ENCODE results near the gene ASS1. TPM values are rescaled to one million over a fixed set of nuclear protein-coding genes. Genes with fewer than 3 reads are reported as not detected.

ASS1 gene
- total and polyA plus RNA-seq, 2 of the 13 experiments (the other 11 are each of a cell fraction or from before 2014, with no cell fraction given), result 77.6 to 122 TPM

- POLR2A ChIA-PET, result interaction anchor here (1.0 kb wide), 1 partner anchor 20 kb away, joined by 3 read pairs; no protein-coding TSS in a partner anchor
- no peaks in the 10 kb centered on the region for H3K9me3 ChIP-seq (ENCODE audit: low read length)
- H3K27ac ChIP-seq (ENCODE audit: extremely low read length, insufficient read depth, low read length), result no peak overlapping the region
- peaks cover 5 to 43% of the 10 kb centered on the region in 2 experiments; a peak in 4 of 5 replicates for H3K27me3 ChIP-seq (ENCODE audit: control insufficient read depth in 1 of 2, insufficient read depth in 2 of 2, low read length in 2 of 2)
- peaks cover 35% of the 10 kb centered on the region for H3K4me1 ChIP-seq (ENCODE audit: insufficient read depth, low read length)
- 16% methylated on average over 11 of the region's 21 CpGs for WGBS (ENCODE audit: low lambda C conversion rate)
- H3K36me3 ChIP-seq (replicated peaks in 1 of 2; ENCODE audit: control insufficient read depth in 1 of 2, insufficient read depth in 2 of 2, low read length in 2 of 2), result no peaks in the 10 kb centered on the region
- peak overlapping the region; percentile 63 for H3K4me2 ChIP-seq (ENCODE audit: low read depth, low read length)
- no TSS peak for BruUV-seq (replicated peaks)
- ATAC-seq (peak; percentile 72), DNase-seq (ENCODE audit: low spot score) (no peak), FAIRE-seq (no peak)
- no peaks in the 10 kb centered on the region for H3K79me2 ChIP-seq (ENCODE audit: insufficient read depth, low read length)
- H3K9ac ChIP-seq (ENCODE audit: insufficient read depth, low read depth, low read length), result 0 out of 2 replicates have a peak overlapping the region, but pooled peaks have one; percentile 9
- CTCF ChIA-PET (ENCODE audit: low intra/inter-chr PET ratio, low total read pairs), result no interaction called here
- in situ Hi-C loops (cut with HindIII; ENCODE audit: extremely low pct_ligation_motif_present, low pct_unique_long_range_greater_than_20kb), result no loop called here
- H2AFZ ChIP-seq (ENCODE audit: low read length), result no peak overlapping the region
- peak overlapping the region in 2 of 3 experiments; percentile 24 to 49; a peak in 1 of 6 replicates for H3K4me3 ChIP-seq (replicated peaks in 1 of 3; ENCODE audit: insufficient read depth in 1 of 3, low read depth in 2 of 3, low read length in 3 of 3)
- no peaks in the 10 kb centered on the region for H4K20me1 ChIP-seq (ENCODE audit: insufficient read depth, low read length)
- intact Hi-C loops (cut with micrococcal nuclease; ENCODE audit: unreplicated experiment), result no loop called here
- TF ChIP-seq ZFX (CRISPR knock-in tag; IDR thresholded peaks at IDR 0.05; ENCODE audit: low read depth) (peak; percentile 81), MXD1 (CRISPR knock-in tag; IDR thresholded peaks at IDR 0.05) (0 out of 2 replicates have a peak, but pooled peaks have one; percentile 25), DR1 (CRISPR knock-in tag; IDR thresholded peaks at IDR 0.05) (0 out of 2 replicates have a peak, but pooled peaks have one; percentile 16), ZNF776 (CRISPR knock-in tag; IDR thresholded peaks at IDR 0.05) (0 out of 2 replicates have a peak, but pooled peaks have one; percentile 33), FOXC1 (CRISPR knock-in tag; IDR thresholded peaks at IDR 0.05; ENCODE audit: borderline replicate concordance) (no peak), ZNF451 (CRISPR knock-in tag; IDR thresholded peaks at IDR 0.05) (0 out of 2 replicates have a peak, but pooled peaks have one; percentile 22), ZFY (CRISPR knock-in tag; IDR thresholded peaks at IDR 0.05) (peak; percentile 75), SALL1 (CRISPR knock-in tag; IDR thresholded peaks at IDR 0.05) (peak; percentile 42; the same call in 1 of the 2 replicates), HNRNPLL (IDR thresholded peaks at IDR 0.05; ENCODE audit: low read depth, low read length, poor library complexity, severe bottlenecking) (peak; percentile 31), TFAP4 (IDR thresholded peaks at IDR 0.05; ENCODE audit: borderline replicate concordance, low read depth) (peak; percentile 78; the same call in 1 of the 2 replicates), PAXIP1 (CRISPR knock-in tag; conservative IDR thresholded peaks at IDR 0.05) (peak; percentile 78), MTERF4 (CRISPR knock-in tag; IDR thresholded peaks at IDR 0.05) (no peak), PATZ1 (CRISPR knock-in tag; IDR thresholded peaks at IDR 0.05) (peak; percentile 90), ZNF746 (CRISPR knock-in tag; IDR thresholded peaks at IDR 0.05) (0 out of 2 replicates have a peak, but pooled peaks have one; percentile 38), HNRNPL (IDR thresholded peaks at IDR 0.05; ENCODE audit: low read depth, low read length) (0 out of 2 replicates have a peak, but pooled peaks have one; percentile 51)
These were observed 18.9 kb upstream of the ASS1 start for GRCh38 chr9:130425741-130426466.

Measured in HepG2 (cell line).